ENCODE data around the gene TNFRSF6B.

DNA sequence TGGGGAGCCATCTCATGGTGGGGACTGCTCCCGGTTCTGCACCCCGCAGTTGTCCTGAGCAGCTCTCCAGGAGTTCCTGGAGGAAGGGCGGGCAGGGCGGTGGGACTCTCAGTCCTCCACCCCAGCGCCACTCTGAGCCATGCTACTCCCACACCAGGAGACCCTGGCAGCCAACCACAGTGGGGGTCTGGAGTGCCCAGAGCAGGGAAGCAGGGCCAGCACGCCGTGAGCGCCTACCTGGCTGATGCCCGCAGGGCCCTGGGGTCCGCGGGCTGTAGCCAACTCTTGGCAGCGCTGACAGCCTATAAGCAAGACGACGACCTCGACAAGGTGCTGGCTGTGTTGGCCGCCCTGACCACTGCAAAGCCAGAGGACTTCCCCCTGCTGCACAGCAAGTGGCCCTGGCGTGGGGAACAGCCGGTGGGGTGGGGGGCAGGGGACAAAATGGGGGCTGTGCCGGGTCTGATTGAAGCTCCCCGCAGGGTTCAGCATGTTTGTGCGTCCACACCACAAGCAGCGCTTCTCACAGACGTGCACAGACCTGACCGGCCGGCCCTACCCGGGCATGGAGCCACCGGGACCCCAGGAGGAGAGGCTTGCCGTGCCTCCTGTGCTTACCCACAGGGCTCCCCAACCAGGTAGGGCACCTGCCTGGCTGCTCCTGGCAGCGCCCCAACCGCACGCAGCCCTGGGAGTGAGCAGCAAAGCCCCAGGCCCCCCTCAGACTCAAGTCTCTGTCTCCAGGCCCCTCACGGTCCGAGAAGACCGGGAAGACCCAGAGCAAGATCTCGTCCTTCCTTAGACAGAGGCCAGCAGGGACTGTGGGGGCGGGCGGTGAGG lies 1.6 kb upstream of the TNFRSF6B start:
- TF ChIP-seq, protein P1, sequence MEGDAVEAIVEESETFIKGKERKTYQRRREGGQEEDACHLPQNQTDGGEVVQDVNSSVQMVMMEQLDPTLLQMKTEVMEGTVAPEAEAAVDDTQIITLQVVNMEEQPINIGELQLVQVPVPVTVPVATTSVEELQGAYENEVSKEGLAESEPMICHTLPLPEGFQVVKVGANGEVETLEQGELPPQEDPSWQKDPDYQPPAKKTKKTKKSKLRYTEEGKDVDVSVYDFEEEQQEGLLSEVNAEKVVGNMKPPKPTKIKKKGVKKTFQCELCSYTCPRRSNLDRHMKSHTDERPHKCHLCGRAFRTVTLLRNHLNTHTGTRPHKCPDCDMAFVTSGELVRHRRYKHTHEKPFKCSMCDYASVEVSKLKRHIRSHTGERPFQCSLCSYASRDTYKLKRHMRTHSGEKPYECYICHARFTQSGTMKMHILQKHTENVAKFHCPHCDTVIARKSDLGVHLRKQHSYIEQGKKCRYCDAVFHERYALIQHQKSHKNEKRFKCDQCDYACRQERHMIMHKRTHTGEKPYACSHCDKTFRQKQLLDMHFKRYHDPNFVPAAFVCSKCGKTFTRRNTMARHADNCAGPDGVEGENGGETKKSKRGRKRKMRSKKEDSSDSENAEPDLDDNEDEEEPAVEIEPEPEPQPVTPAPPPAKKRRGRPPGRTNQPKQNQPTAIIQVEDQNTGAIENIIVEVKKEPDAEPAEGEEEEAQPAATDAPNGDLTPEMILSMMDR (IDR thresholded peaks at IDR 0.05), result no peak
- no peak for TF ChIP-seq POLR2A (IDR thresholded peaks at IDR 0.05)
